HFF-Myc (cell line): ENCODE results near the gene MYH14.

ENCODE experiments used
- DNase-seq: peaks from one replicate; pipeline ENCODE4 v3.0.0-alpha.2; 2011; ENCODE audit warnings: low read depth; ENCODE audit errors: extremely low read depth
- H3K4me3 ChIP-seq: replicated peaks from 2 replicates; pipeline ENCODE4 v1.5.1; 2011; ENCODE audit warnings: low read depth, mild to moderate bottlenecking, control low read depth, low read length
- TF ChIP-seq, protein P1 (sequence below): IDR thresholded peaks from 2 replicates; pipeline ENCODE4 v1.5.1; 2012; ENCODE audit warnings: mild to moderate bottlenecking, low read depth, low read length, control low read depth; ENCODE audit errors: missing control alignments

Gene MYH14

DNA sequence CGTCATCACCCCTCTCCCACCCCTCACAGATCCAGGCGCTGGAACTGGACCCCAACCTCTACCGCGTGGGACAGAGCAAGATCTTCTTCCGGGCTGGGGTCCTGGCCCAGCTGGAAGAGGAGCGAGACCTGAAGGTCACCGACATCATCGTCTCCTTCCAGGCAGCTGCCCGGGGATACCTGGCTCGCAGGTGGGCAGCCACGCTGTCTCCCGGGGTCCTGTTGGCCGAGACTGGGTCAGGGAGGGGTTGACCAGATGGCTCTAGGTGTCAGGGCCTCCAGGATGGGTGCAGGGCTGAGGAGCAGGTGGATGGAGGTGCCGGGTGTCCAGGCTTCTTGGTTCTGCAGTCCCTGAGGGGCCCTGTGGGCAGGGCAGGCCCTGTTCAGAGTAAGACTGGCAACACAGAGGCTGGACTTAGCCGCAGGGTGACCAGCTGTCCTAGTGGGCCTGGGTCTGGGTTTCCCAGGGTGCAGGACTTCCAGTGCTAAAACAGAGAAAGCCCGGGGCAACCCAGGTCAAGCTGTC, 58.1 kb downstream of the MYH14 start:
- TF ChIP-seq, protein P1, sequence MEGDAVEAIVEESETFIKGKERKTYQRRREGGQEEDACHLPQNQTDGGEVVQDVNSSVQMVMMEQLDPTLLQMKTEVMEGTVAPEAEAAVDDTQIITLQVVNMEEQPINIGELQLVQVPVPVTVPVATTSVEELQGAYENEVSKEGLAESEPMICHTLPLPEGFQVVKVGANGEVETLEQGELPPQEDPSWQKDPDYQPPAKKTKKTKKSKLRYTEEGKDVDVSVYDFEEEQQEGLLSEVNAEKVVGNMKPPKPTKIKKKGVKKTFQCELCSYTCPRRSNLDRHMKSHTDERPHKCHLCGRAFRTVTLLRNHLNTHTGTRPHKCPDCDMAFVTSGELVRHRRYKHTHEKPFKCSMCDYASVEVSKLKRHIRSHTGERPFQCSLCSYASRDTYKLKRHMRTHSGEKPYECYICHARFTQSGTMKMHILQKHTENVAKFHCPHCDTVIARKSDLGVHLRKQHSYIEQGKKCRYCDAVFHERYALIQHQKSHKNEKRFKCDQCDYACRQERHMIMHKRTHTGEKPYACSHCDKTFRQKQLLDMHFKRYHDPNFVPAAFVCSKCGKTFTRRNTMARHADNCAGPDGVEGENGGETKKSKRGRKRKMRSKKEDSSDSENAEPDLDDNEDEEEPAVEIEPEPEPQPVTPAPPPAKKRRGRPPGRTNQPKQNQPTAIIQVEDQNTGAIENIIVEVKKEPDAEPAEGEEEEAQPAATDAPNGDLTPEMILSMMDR, result no peak
- no peak overlapping the region for H3K4me3 ChIP-seq
- no peak for DNase-seq

DNA sequence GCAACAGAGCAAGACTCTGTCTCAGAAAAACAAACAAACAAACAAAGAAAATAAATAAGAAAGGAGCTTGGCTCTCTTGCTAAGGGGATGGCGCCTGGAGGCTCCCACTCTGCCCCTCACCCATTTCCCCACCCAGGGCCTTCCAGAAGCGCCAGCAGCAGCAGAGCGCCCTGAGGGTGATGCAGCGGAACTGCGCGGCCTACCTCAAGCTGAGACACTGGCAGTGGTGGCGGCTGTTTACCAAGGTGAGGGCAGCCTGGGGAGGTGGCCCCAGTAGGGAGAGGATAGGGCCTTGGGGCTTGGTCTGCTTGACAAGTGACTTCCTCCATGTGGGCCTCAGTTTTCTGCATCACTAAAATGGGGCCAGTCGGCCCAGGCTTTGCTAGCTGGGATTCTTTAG, 59.8 kb downstream of the MYH14 start:
- TF ChIP-seq, protein P1, result no peak

DNA sequence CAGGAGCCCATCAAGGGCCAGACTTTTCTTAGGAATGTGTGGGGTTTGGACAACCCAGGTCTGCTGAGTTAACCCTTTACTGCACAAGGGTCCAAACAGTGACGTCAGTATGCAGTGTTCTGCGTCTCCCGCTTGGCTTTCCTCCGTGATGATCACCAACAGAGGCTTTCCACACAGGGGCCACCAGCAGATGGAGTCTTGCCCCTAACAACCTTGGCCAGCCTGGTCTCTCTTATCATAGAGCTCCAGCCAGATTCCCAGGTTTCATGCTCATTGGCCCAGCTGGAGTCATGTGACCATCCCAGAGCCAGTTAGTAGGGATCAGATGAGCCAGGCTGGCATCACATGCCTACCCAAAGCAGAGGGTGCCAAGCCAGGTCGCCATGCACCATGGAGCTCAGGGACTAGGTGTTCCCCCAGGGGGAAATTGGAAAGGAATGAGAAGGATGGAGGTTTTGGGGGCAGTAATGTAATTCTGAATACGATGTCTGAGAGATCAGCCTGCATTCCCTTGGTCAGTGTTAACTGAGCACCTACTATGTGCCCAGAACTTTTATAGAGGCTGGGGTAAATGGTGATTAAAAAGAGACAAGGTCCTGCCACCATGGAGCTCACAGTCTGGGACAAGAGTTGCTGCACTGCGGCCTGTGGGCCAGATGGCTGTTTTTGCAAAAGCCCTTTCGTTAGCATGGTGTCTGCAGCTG, 61.2 kb downstream of the MYH14 start:
- no peak overlapping the region for H3K4me3 ChIP-seq
- DNase-seq, result no peak
- TF ChIP-seq, protein P1, result no peak

More for the DNA sequence above, 59.8 kb downstream of the MYH14 start:
- H3K4me3 ChIP-seq, result no peak overlapping the region
- no peak for DNase-seq

DNA sequence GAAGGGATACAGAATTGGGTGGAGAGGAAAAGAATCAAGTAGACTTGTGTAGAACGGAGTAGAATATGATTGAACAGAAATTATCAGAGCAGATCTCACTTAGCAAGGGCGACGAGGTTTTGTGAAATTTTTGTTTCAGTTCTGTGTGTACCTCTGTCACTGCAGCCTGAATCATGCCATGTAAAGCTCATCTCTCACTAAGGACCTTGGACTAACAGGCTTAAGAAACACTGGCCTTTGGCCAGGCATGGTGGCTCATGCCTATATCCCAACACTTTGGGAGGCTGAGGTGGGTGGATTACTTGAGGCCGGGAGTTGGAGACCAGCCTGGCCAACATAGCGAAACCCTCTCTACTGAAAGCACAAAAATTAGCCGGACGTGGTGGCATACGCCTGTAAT, 62.6 kb downstream of the MYH14 start:
- DNase-seq, result no peak
- TF ChIP-seq, protein P1, result no peak
- no peak overlapping the region for H3K4me3 ChIP-seq

DNA sequence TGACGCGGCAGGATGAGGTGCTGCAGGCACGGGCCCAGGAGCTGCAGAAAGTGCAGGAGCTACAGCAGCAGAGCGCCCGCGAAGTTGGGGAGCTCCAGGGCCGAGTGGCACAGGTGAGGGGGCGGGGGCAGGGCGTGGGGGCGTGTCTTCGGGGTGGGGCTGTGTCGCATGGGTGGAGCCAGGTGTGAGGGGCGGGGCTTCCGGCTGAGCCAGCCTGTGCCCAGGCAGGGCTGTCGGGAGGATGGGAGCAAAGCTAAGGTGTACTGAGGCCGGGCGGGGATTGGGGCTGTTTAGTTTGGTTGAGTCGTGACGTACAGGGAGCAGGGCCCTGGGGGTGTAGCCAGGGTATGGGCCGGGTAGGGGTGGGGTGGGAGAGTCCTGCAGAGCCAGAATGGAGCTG, 63.5 kb downstream of the MYH14 start:
- TF ChIP-seq, protein P1, result no peak
- no peak overlapping the region for H3K4me3 ChIP-seq
- DNase-seq, result no peak

DNA sequence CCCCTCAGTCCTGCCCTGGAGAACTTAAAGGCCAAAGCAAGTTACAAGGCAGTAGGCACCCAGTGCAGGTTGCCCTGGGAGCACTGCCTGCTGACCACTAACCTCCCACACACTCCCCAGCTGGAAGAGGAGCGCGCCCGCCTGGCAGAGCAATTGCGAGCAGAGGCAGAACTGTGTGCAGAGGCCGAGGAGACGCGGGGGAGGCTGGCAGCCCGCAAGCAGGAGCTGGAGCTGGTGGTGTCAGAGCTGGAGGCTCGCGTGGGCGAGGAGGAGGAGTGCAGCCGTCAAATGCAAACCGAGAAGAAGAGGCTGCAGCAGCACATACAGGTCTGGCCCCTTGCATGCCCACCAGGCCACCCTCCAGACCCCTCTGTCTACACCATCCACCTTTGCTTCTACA, 64.6 kb downstream of the MYH14 start:
- no peak for DNase-seq

More for the DNA sequence above, 64.6 kb downstream of the MYH14 start:
- TF ChIP-seq, protein P1, result no peak
- H3K4me3 ChIP-seq, result no peak overlapping the region
